ENCODE data around the gene SLC16A9. TPM values are rescaled to one million over a fixed set of nuclear protein-coding genes. Genes with fewer than 3 reads are reported as not detected.
A peak's percentile ranks its signal among the peaks of the same experiment; 100 is the strongest.
"Not testable (repeated sequence)": the region's sequence is repeated elsewhere in the genome, so short reads cannot be mapped to it uniquely, and the experiment has no call there.

SLC16A9 gene
- polyA plus RNA-seq, 4 donors: 0.18 to 2.4 (median 0.25) TPM

- not testable (repeated sequence) for H3K27ac ChIP-seq (ENCODE audit: low read depth in 1 of 3, low read length in 2 of 3); H3K27me3 ChIP-seq (ENCODE audit: control insufficient read depth in 3 of 3, insufficient read depth in 3 of 3, low read length in 3 of 3); FAIRE-seq; H3K9me3 ChIP-seq (ENCODE audit: control insufficient read depth in 2 of 2, insufficient read depth in 1 of 2, low read depth in 1 of 2, low read length in 1 of 2); H3K36me3 ChIP-seq (ENCODE audit: control insufficient read depth in 3 of 3, insufficient read depth in 2 of 3, low read depth in 1 of 3, low read length in 3 of 3); H3K4me3 ChIP-seq (ENCODE audit: low read depth in 1 of 3, low read length in 3 of 3); DNase-seq; H3K4me1 ChIP-seq (ENCODE audit: control insufficient read depth in 3 of 3, insufficient read depth in 2 of 3, low read depth in 1 of 3, low read length in 2 of 3)
- WGBS, 3 donors: 80 to 91% (median 87%) methylated on average over 4 of the region's 4 CpGs
Measured at GRCh38 chr10:59732849-59733248, 23.2 kb upstream of the SLC16A9 start.

DNA sequence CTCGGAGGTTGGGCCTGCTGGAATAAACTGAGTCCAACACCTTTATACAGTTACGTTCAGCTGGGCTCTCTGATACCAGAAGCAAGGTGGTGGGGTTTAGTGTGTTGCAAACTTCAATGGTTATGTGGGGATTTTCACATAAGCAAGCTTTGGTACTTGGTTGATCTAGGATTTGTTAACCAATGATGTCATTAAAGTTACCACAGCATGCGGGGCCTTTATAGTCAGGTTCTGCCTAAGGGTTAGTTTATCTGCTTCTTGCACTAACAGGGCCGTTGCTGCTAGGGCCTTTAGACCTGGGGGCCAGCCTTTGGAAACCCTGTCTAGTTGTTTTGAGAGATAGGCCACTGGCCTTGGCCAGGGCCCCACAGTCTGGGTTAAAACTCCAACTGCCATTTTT, 19.5 kb upstream of the SLC16A9 start:
- not testable (repeated sequence) for H3K4me3 ChIP-seq (ENCODE audit: low read depth in 1 of 3, low read length in 3 of 3); H3K27ac ChIP-seq (ENCODE audit: low read depth in 1 of 3, low read length in 2 of 3); H3K36me3 ChIP-seq (ENCODE audit: control insufficient read depth in 3 of 3, insufficient read depth in 2 of 3, low read depth in 1 of 3, low read length in 3 of 3); H3K4me1 ChIP-seq (ENCODE audit: control insufficient read depth in 3 of 3, insufficient read depth in 2 of 3, low read depth in 1 of 3, low read length in 2 of 3); FAIRE-seq; H3K27me3 ChIP-seq (ENCODE audit: control insufficient read depth in 3 of 3, insufficient read depth in 3 of 3, low read length in 3 of 3); H3K9me3 ChIP-seq (ENCODE audit: control insufficient read depth in 2 of 2, insufficient read depth in 1 of 2, low read depth in 1 of 2, low read length in 1 of 2)
- DNase-seq: peak in 1 of 2 donors; percentile 10
- WGBS, 3 donors: 76 to 91% (median 85%) methylated on average over 4 of the region's 4 CpGs

DNA sequence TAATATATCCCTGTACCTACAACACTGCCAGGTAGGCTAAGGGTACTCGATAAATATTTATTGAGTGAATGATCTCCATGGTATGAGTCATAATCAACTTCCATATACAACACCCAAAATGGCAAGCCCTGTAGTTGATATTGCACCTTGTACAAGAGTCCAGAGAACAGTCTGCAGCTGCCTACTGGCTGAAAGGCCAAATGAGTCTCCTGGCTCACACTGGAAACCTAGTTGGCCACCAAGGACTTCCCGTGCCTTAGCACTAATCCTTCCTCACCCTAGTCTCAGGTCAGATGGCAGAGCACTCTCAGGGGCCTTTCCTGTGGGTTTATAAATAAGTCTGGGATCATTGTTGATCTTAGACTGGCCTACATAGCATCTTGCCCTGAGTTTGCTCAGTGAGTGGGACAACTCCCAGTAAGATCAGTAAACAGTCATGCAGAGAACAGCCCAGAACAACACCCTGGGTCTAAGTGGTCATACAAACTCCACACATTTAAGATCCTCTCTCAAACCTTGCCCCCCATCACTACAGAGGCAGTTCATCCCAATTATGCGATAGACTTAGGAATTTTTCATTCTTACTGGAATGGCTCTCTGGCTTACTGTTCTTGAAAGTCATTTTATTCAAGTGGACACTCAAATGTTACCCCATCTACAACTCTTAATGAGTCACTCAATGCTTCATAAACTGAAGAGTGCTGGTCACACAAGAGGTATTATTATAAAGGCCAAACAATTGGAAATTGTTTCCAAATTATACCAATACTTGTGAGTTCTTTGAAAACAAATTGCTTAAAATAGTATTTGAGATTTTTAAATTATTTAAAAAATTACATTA, 14.7 kb upstream of the SLC16A9 start:
- Histone ChIP-seq H3K9me3 (ENCODE audit: control insufficient read depth in 2 of 2, insufficient read depth in 1 of 2, low read depth in 1 of 2, low read length in 1 of 2) (no peaks in the 10 kb centered on the region), H3K27me3 (ENCODE audit: control insufficient read depth in 3 of 3, insufficient read depth in 3 of 3, low read length in 3 of 3) (no peaks in the 10 kb centered on the region), H3K4me3 (ENCODE audit: low read depth in 1 of 3, low read length in 3 of 3) (no peak overlapping the region), H3K36me3 (ENCODE audit: control insufficient read depth in 3 of 3, insufficient read depth in 2 of 3, low read depth in 1 of 3, low read length in 3 of 3) (no peaks in the 10 kb centered on the region), H3K4me1 (ENCODE audit: control insufficient read depth in 3 of 3, insufficient read depth in 2 of 3, low read depth in 1 of 3, low read length in 2 of 3) (no peaks in the 10 kb centered on the region), H3K27ac (ENCODE audit: low read depth in 1 of 3, low read length in 2 of 3) (peak overlapping the region in 1 of 3 donors; percentile 30)
- DNase-seq (peak; percentile 11 to 91), FAIRE-seq (no peak)
- WGBS, 3 donors: 55 to 76% (median 59%) methylated on average over 3 of the region's 3 CpGs

DNA sequence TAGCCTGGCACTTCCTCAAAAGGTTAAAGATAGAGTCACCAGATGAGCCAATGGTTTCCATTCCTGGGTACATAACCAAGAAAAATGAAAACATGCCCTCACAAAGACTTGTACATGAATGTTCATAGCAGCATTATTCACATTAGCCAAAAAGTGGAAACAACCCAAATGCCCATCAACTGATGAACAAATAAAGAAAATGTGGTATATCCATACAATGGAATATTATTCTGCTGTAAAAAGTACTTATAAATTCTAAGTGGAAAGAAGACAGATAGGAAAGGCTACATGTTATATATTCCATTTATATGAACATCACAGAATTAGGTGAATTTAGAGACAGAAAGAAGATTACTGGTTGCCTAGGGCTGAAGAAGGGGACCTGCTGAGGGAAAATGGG, 10.7 kb upstream of the SLC16A9 start:
- H3K36me3 ChIP-seq (ENCODE audit: control insufficient read depth in 3 of 3, insufficient read depth in 2 of 3, low read depth in 1 of 3, low read length in 3 of 3): no peaks in the 10 kb centered on the region
- H3K4me1 ChIP-seq (ENCODE audit: control insufficient read depth in 3 of 3, insufficient read depth in 2 of 3, low read depth in 1 of 3, low read length in 2 of 3): no peaks in the 10 kb centered on the region
- FAIRE-seq: no peak
- H3K27ac ChIP-seq (ENCODE audit: low read depth in 1 of 3, low read length in 2 of 3): no peak overlapping the region
- no peak overlapping the region for H3K4me3 ChIP-seq (ENCODE audit: low read depth in 1 of 3, low read length in 3 of 3)
- no peak for DNase-seq
- H3K9me3 ChIP-seq (ENCODE audit: control insufficient read depth in 2 of 2, insufficient read depth in 1 of 2, low read depth in 1 of 2, low read length in 1 of 2): no peaks in the 10 kb centered on the region
- no peaks in the 10 kb centered on the region for H3K27me3 ChIP-seq (ENCODE audit: control insufficient read depth in 3 of 3, insufficient read depth in 3 of 3, low read length in 3 of 3)

DNA sequence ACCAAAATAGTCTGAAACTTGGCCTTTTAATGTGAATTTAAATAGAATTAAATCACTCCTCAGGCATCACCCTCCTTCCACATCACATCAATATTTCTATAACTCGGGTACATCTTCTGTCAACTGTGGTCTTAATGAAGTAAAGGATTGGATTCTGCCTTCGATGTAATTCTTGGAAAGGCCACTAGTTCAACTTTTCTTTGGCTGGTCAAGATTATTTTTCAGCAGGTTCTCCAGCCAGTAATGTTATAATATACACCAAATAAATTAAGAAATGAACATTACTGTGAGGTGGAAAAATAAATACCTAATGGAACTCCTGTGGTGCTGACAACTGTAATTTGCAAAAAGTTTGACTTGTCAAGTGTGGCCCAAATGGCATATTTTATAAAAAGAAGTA, 9.7 kb upstream of the SLC16A9 start:
- Histone ChIP-seq H3K4me3 (ENCODE audit: low read depth in 1 of 3, low read length in 3 of 3) (no peak overlapping the region), H3K9me3 (ENCODE audit: control insufficient read depth in 2 of 2, insufficient read depth in 1 of 2, low read depth in 1 of 2, low read length in 1 of 2) (no peaks in the 10 kb centered on the region), H3K27me3 (ENCODE audit: control insufficient read depth in 3 of 3, insufficient read depth in 3 of 3, low read length in 3 of 3) (no peaks in the 10 kb centered on the region), H3K36me3 (ENCODE audit: control insufficient read depth in 3 of 3, insufficient read depth in 2 of 3, low read depth in 1 of 3, low read length in 3 of 3) (no peaks in the 10 kb centered on the region), H3K27ac (ENCODE audit: low read depth in 1 of 3, low read length in 2 of 3) (no peak overlapping the region), H3K4me1 (ENCODE audit: control insufficient read depth in 3 of 3, insufficient read depth in 2 of 3, low read depth in 1 of 3, low read length in 2 of 3) (no peaks in the 10 kb centered on the region)
- FAIRE-seq: no peak
- WGBS, 3 donors: 51 to 75% (median 75%) methylated on average over 2 of the region's 2 CpGs
- DNase-seq: no peak

- Histone ChIP-seq H3K36me3 (ENCODE audit: control insufficient read depth in 3 of 3, insufficient read depth in 2 of 3, low read depth in 1 of 3, low read length in 3 of 3) (no peaks in the 10 kb centered on the region), H3K9me3 (ENCODE audit: control insufficient read depth in 2 of 2, insufficient read depth in 1 of 2, low read depth in 1 of 2, low read length in 1 of 2) (no peaks in the 10 kb centered on the region), H3K4me1 (ENCODE audit: control insufficient read depth in 3 of 3, insufficient read depth in 2 of 3, low read depth in 1 of 3, low read length in 2 of 3) (no peaks in the 10 kb centered on the region), H3K27me3 (ENCODE audit: control insufficient read depth in 3 of 3, insufficient read depth in 3 of 3, low read length in 3 of 3) (peaks cover 0 to 3% (median 0%) of the 10 kb centered on the region in 3 donors), H3K27ac (ENCODE audit: low read depth in 1 of 3, low read length in 2 of 3) (no peak overlapping the region), H3K4me3 (ENCODE audit: low read depth in 1 of 3, low read length in 3 of 3) (no peak overlapping the region)
- 79 to 89% (median 83%) methylated on average over 2 of the region's 2 CpGs for WGBS, 3 donors
- FAIRE-seq (no peak), DNase-seq (no peak)
Measured at GRCh38 chr10:59718257-59718656, 8.6 kb upstream of the SLC16A9 start.

DNA sequence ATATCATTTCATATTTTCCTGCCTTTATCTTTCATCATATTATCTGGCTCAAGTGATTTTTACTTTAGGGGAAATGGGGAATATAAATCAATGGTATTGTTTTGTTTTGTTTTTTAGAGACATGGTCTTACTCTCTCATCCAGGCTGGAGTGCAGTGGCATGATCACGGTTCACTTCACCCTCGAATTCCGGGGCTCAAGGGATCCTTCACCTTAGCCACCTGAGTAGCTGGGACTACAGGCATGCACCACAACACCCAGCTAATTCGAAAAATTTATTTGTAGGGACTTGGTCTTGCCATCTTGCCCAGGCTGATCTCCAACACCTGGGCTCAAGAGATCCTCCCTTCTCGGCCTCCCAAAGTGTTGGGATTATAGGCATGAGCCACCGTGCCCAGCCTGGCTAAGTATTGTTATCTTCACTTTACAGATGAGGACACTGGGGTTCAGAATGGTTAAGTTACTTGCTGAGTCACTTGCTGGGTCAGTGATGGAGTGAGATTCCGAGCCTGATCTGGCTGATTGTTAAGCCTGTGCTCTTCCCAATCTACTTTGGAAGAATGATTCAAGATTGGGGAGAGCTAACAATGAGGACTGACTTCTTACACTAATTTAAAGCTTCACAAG, 3.7 kb upstream of the SLC16A9 start:
- Histone ChIP-seq H3K36me3 (ENCODE audit: control insufficient read depth in 3 of 3, insufficient read depth in 2 of 3, low read depth in 1 of 3, low read length in 3 of 3) (no peaks in the 10 kb centered on the region), H3K4me3 (ENCODE audit: low read depth in 1 of 3, low read length in 3 of 3) (no peak overlapping the region), H3K4me1 (ENCODE audit: control insufficient read depth in 3 of 3, insufficient read depth in 2 of 3, low read depth in 1 of 3, low read length in 2 of 3) (peaks cover 0 to 5% (median 3%) of the 10 kb centered on the region in 3 donors), H3K27me3 (ENCODE audit: control insufficient read depth in 3 of 3, insufficient read depth in 3 of 3, low read length in 3 of 3) (peaks cover 2 to 27% (median 11%) of the 10 kb centered on the region in 3 donors), H3K27ac (ENCODE audit: low read depth in 1 of 3, low read length in 2 of 3) (no peak overlapping the region), H3K9me3 (ENCODE audit: control insufficient read depth in 2 of 2, insufficient read depth in 1 of 2, low read depth in 1 of 2, low read length in 1 of 2) (no peaks in the 10 kb centered on the region)
- WGBS, 3 donors: 78 to 85% (median 80%) methylated on average over 7 of the region's 7 CpGs
- DNase-seq (no peak), FAIRE-seq (no peak)

DNA sequence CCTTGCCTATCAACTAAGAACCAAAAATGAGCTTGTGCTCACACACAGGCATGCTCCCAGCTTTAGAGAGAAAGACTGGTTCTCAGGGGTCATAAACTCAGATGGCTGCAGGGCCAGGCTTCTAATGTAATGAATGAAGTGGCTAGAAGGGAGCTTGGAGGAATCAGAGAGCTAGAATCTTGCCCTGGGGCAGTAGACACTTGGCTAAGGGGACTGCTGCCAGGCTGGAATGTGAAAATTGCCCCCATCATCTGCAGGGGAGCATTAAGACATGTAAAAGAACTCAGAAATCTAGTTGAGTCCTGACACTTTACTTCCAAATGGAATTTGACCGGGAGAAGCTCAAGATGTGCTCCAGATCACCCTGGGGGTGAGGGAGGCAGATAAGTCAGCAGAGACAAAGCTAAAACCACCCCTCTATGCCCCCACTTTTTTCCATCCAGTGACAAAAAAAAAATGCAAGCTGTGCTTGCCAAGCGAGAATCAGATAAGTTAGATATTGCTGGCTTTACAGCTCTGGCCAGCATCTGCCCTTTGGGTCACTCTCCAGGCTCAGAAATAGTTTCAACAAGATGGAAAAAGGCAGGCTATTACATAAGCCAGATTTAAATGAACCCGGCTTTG, 2.3 kb upstream of the SLC16A9 start:
- FAIRE-seq: no peak
- no peaks in the 10 kb centered on the region for H3K9me3 ChIP-seq (ENCODE audit: control insufficient read depth in 2 of 2, insufficient read depth in 1 of 2, low read depth in 1 of 2, low read length in 1 of 2)
- peaks cover 2 to 35% (median 11%) of the 10 kb centered on the region in 3 donors for H3K27me3 ChIP-seq (ENCODE audit: control insufficient read depth in 3 of 3, insufficient read depth in 3 of 3, low read length in 3 of 3)
- H3K4me1 ChIP-seq (ENCODE audit: control insufficient read depth in 3 of 3, insufficient read depth in 2 of 3, low read depth in 1 of 3, low read length in 2 of 3): peaks cover 0 to 5% (median 3%) of the 10 kb centered on the region in 3 donors
- no peak overlapping the region for H3K4me3 ChIP-seq (ENCODE audit: low read depth in 1 of 3, low read length in 3 of 3)
- no peak for DNase-seq
- no peak overlapping the region for H3K27ac ChIP-seq (ENCODE audit: low read depth in 1 of 3, low read length in 2 of 3)
- WGBS, 3 donors: 40 to 49% (median 48%) methylated on average over 3 of the region's 3 CpGs
- no peaks in the 10 kb centered on the region for H3K36me3 ChIP-seq (ENCODE audit: control insufficient read depth in 3 of 3, insufficient read depth in 2 of 3, low read depth in 1 of 3, low read length in 3 of 3)

Measured in small intestine (tissue), 7 donors.